Suppressor macrophage (primary cell): ENCODE data around the gene SPATC1L.
A peak's percentile ranks its signal among the peaks of the same experiment; 100 is the strongest.
"Not testable (repeated sequence)": the region's sequence is repeated elsewhere in the genome, so short reads cannot be mapped to it uniquely, and the experiment has no call there.

Experiments
- DNase-seq, 4 experiments: peaks; one replicate each; pipeline ENCODE4 v3.0.0-alpha.2; 2020 to 2022

Gene SPATC1L

DNA sequence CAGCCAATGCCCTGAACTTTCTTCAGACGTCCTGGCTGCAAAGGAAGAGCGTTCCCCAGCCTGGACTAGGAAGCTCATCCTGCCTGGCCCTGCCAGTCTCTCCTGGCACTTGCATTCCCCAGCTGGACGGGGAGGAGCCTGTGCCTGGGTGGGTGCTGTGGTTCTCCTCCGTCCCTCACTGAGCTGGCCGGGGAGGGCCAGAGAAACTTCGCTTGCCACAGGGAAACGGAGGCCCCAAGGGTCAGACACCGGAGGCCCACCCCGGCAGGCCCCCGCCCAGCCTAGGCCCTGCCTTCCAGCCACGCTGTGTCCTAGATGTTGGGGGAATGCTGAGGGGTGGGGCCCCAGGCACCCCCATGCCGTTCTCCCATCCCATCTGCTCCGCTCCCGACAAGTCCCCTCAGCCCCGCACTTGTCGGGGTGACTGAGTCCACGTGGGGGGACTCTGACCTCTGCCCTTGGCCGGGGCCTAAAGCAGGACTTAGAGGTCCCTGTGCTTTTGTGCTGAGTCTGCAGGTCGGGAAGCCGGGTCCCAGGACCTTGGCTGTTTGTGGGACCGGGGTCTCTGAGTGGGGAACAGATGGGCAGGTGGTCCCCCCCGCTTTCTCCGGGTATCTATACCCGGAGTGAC is 33.7 kb downstream of the SPATC1L start:
- no peak for DNase-seq

GRCh38 chr21:46150073-46150472 is 34.2 kb downstream of the SPATC1L start:
- no peak for DNase-seq

GRCh38 chr21:46149205-46149901 is 34.9 kb downstream of the SPATC1L start:
- no peak for DNase-seq

DNA sequence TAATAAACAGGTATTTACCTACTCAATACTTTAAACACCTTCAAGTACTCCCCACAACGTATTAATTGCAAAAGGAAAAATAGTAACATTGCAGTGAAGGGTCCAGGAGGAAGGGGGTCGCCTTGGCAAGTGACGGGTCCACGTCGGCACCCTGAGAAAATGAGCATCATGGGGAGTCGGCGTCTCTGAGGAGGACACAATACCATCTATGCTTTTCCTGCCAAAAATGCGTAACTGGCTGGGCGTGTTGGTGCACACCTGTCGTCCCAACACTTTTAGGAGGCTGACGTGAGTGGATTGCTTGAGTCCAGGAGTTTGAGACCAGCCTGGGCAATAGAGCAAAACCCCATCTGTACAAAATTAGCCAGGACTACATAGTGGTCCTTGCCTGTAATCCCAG is 36.2 kb downstream of the SPATC1L start:
- DNase-seq: no peak

DNA sequence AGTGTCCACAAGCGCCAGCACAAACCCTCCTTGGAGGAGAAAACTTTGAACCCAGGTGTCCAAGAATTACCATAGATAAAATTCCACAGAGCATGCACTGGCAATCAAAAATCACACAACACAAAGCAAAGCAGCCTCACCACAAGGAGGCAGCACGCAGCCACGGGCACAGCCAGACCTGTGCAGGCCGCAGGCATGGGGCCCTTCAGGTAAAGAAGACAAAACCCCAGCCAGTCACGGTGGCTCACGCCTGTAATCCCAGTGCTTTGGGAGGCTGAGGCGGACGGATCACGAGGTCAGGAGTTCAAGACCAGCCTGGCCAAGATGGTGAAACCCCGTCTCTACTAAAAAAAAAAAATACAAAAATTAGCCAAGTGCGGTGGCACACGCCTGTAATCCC is 36.8 kb downstream of the SPATC1L start:
- peak; percentile 25 to 53 (median 30) for DNase-seq

DNA sequence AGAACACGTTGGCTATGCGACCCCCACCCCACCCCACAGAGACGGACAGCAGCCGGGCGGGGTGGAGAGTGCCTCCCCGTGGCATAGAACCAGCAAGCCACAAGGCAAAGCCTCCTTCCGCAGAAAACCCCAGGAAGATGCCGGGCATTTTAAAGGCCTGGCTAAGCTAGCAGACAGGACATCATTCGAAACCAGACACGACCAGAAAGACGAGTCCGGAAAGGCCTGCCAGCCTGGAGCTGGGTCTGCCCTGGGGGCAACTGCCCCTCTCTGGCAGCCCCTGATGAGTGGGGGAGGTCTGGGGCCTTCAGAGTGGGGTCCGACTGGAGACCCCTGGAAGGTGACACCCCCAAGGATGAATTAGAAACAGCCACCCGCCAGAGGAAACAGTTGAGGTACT is 37.4 kb downstream of the SPATC1L start:
- no peak for DNase-seq

DNA sequence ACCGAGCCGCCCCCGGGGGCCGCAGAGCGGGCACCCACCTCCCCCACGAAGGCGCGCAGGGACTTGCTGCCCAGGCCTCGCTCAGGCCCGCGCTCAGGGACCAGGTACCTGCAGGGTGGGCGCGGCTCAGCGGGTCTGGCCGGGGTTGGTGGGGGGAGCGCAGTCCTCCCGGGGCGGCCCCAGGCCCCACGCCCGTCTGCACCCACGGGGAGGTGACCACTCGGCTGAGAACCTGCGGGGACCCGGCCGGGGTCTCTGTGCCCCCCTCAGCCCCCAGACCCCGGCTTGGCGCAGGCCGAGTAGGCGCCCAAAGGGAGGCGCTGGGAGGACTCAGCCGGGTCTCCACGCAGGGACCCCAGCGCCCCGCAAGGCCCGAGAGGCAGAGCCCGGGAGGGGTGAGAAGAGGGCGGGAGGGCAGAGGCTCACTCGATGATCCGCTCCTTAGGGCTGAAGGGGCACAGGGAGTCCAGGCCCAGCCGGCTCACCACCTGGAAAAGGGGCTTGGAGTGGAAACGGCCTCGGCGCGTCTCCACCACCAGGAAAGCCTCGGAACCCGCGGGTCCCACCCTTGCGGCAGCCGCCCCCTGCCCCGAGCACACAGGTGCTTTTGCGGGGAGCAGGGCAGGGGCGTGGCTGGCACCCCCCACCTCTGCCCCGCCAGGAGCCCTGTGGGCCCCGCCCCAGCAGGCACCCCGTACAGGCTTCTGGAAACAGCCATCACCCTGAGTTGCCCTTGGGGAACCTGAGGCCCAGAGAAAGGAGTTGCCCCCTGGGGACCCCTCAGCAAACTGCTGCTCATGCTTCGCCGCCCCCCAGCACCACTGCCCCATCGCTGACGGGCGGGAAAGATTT is 38.2 kb downstream of the SPATC1L start:
- DNase-seq: no peak

DNA sequence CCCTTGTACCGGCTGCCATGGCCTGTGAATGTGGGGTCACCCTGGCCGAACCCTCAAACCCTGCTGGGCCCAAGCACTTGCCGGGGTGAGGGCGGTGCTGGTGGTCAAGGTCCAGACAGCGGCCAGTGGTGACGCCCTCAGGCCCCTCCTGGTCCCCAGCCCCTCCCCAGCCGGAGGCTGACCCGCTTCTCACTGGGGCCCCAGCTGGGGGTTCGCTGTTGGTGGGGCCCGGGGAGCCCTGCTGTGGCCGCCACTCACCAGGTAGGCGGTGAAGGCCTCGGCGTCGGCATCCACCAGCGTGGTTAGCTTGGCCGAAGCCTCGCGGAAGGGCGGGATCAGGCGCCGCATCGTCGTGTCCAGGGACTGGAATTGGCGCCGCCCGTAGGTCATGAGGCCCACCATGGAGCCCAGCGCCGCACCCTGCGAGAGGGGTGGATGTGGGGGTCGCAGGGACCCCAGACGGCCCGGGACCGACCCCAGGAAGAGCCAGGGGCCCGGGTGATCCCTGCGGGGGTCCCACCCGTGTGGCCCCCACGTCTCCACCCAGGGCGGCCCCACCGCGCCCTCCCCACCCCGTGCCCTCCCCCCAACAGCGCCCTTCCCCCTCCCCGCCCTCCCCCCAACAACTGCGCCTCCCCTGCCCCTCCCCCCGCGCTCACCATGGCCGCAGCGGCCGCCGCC is 39.0 kb downstream of the SPATC1L start:
- no peak for DNase-seq

- no peak for DNase-seq
Observed at GRCh38 chr21:46144464-46145070, 39.7 kb downstream of the SPATC1L start.

DNA sequence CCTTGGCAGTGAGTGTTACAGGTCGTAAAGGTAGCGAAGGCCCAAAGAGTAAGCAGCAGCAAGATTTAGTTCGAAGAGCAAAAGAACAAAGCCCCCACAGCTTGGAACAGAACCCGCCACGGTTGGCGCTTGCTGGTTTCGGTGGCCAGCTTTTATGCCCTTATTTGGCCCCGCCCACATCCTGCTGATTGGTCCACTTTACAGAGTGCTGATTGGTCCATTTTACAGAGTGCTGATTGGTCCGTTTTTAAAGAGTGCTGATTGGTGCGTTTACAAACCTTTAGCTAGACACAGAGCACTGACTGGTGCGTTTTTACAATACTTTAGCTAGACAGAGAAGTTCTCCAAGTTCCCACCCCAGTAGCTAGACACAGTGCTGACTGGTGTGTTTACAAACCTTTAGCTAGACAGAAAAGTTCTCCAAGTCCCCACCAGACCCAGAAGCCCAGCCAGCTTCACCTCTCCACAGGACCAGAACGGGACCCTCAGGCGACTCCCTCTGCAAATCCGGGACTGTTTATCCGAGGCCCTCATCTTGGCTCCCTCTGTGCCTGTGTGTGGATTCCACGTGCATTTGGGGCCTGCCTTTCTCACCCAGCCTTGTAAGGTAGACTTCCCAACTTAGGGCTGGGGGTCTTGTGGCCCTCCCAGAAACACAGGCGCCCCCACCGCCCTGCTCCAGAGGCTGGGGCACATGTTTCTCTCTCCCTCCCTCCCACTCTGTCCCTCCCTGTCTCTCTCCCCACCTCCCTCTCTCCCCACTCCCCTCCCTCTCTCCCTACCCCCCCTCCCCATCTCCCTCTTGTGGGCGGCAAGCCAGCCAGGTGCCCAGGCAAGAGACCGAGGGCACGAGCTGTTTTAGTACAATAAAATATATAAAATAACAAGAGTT is 41.4 kb downstream of the SPATC1L start:
- no peak for DNase-seq

DNA sequence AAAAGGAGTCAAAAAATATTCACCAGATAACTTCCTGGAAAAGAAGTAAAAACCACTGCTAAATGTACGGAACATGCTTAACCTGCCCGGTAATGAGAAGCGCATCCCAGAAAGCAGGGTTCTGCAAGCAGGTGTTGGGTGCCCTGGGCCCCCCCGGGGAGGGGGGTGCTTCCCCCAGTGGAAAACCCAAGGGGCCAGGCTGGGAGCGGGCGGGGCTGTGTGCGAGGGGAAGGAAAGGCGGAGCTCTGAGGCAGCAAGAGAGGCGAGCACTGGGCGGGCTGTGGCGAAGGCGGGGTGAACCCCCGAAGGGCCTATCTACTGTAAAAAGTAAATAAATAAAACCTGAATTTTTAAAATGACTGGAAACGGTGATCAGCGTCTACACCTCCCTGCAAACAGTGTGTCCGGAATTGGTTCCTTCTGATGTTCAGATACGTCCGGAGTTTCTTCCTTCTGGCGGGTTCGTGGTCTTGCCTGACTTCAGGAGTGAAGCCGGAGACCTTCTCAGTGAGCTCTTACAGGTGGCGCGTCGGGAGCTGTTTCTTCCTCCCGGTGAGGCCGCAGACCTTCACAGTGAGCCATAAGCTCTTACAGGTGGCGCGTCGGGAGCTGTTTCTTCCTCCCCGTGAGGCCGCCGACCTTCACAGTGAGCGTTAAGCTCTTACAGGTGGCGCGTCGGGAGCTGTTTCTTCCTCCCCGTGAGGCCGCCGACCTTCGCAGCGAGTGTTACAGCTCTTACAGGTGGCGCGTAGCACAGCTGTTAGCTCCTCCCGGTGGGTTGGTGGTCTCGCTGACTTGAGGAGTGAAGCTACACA is 42.3 kb downstream of the SPATC1L start:
- DNase-seq: no peak

DNA sequence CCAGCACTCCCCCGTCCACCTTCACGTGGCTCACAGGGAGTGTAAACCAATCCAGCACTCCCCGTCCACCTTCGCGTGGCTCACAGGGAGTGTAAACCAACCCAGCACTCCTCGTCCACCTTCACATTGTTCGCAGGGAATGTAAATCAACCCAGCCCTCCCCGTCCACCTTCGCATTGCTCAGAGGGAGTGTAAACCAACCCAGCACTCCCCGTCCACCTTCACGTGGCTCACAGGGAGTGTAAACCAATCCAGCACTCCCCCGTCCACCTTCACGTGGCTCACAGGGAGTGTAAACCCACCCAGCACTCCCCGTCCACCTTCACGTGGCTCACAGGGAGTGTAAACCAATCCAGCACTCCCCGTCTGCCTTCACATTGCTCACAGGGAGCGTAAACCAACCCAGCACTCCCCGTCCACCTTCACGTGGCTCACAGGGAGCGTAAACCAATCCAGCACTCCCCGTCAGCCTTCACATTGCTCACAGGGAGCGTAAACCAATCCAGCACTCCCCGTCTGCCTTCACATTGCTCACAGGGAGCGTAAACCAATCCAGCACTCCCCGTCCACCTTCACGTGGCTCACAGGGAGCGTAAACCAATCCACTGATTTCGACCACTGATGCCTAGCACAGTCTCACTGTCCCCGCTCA is 43.8 kb downstream of the SPATC1L start:
- not testable (repeated sequence) for DNase-seq

- DNase-seq: no peak
Observed at GRCh38 chr21:46139686-46140085, 44.6 kb downstream of the SPATC1L start.

DNA sequence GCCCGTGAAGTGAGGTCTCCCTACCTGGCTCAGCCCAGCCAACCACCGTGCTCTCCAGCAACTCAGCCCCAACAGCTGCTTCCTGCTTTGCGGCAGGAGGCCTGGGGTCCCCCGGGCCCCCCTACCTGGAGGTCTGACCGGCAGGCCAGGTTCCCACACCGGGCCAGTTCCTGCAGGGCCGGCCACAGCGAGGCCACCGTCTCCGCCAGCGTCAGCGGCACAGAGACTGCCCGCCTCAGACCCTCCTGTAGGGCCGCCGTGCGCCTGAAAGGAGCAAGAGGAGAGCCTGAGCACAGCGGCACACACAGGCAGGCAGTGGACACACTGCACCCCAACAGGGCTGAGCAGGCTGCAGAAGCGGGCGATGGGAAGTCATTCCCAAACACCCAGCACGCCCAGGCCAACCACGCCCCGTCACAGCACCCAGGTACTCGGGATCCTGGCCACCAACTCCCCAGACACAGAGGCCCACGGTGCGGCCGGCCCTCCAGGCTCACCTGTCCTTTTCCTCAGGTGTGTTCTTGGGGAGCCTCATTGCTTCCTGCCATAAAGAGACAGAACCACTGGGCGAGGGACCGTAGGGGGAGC is 45.8 kb downstream of the SPATC1L start:
- DNase-seq: no peak

- DNase-seq: no peak
Observed at GRCh38 chr21:46137908-46138307, 46.4 kb downstream of the SPATC1L start.

DNA sequence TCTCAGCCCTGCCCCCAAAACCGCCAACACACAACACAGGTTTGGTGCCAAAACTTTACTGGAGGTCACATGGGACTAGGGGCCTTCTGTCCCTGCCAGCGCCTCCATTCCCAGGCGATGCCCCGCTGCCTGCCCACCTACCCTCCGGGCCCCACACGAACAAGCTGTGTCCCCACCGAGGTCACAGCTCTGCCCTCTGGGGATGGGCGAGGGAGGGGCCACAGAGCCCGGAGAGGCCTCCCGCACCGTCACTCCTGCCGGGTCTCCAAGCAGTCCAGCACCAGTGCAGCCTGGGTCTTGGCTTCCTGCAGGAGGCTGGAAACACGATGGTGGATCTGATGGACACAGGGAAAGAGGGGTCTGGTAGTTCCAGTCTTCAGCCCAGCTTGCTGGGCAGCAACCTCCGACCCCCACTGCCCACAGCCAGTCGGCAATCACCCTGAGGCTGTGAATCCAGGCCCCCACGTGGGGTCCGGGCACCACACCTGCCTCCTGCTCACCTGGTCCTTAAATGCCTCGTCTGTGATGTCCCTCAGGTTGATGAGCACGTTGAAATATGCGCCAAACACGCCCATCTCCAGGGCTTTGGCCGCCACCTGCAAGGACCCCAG is 47.4 kb downstream of the SPATC1L start:
- DNase-seq: no peak

DNA sequence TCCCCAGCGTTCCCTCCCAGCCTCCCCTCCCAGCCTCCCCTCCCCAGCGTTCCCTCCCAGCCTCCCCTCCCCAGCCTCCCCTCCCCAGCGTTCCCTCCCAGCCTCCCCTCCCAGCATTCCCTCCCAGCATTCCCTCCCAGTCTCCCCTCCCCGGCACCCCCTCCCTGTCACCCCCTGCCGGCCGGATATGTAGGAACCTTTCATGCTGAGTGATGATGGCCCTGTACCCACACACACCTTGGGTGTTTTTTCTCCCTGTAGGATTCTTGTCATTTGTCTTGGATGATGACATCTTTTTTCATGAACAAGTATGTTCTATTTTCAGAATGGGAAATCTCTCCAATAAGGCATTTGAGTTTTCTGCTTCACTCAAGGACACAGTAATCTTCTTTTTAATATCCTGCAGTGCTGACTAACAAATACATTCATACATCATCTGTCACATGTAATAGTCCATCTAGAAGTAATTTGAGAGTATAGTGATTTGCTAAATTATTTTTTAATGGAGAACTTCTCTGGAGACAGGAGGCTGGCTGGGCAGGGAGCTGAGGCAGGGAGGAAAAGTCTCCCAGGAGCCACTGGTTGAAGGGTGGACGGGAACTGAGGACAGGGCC is 48.4 kb downstream of the SPATC1L start:
- no peak for DNase-seq

DNA sequence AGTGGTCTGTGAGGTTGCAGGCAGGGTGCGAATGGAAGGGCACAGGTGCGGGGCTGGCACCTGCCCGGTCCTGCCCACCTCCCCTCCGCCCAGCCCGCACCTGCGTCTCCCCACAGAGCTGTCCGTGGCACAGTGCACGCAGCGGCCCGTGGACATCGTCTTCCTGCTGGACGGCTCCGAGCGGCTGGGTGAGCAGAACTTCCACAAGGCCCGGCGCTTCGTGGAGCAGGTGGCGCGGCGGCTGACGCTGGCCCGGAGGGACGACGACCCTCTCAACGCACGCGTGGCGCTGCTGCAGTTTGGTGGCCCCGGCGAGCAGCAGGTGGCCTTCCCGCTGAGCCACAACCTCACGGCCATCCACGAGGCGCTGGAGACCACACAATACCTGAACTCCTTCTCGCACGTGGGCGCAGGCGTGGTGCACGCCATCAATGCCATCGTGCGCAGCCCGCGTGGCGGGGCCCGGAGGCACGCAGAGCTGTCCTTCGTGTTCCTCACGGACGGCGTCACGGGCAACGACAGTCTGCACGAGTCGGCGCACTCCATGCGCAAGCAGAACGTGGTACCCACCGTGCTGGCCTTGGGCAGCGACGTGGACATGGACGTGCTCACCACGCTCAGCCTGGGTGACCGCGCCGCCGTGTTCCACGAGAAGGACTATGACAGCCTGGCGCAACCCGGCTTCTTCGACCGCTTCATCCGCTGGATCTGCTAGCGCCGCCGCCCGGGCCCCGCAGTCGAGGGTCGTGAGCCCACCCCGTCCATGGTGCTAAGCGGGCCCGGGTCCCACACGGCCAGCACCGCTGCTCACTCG is 52.2 kb downstream of the SPATC1L start:
- DNase-seq: no peak
